ENCODE measurements around the gene MCM5.
"Not testable (repeated sequence)": the region's sequence is repeated elsewhere in the genome, so short reads cannot be mapped to it uniquely, and the experiment has no call there.

Gene MCM5

GRCh38 chr22:35394810-35395563 lies 5.0 kb upstream of the MCM5 start:
- no peaks in the 10 kb centered on the region for H3K9me3 ChIP-seq (ENCODE audit: low read length)
- H3K4me3 ChIP-seq (ENCODE audit: low read depth in 1 of 2, low read length in 2 of 2): no peak overlapping the region
- peaks cover 11% of the 10 kb centered on the region for H3K36me3 ChIP-seq (ENCODE audit: insufficient read depth, low read length)
- no peak overlapping the region for H3K9ac ChIP-seq (ENCODE audit: low read length)
- peaks cover 3% of the 10 kb centered on the region for H3K4me1 ChIP-seq (ENCODE audit: insufficient read depth, low read length)
- H3K27me3 ChIP-seq (ENCODE audit: control insufficient read depth in 1 of 2, insufficient read depth in 2 of 2, low read length in 2 of 2): no peaks in the 10 kb centered on the region
- no peak overlapping the region for H3K27ac ChIP-seq (ENCODE audit: low read depth, low read length)

- not testable (repeated sequence) for H3K4me1 ChIP-seq (ENCODE audit: insufficient read depth, low read length); H3K9ac ChIP-seq (ENCODE audit: low read length); H3K27ac ChIP-seq (ENCODE audit: low read depth, low read length); H3K9me3 ChIP-seq (ENCODE audit: low read length); H3K4me3 ChIP-seq (ENCODE audit: low read depth in 1 of 2, low read length in 2 of 2); H3K27me3 ChIP-seq (ENCODE audit: control insufficient read depth in 1 of 2, insufficient read depth in 2 of 2, low read length in 2 of 2); H3K36me3 ChIP-seq (ENCODE audit: insufficient read depth, low read length)
Measured at GRCh38 chr22:35396622-35397021, 3.3 kb upstream of the MCM5 start.

- Histone ChIP-seq H3K27me3 (ENCODE audit: control insufficient read depth in 1 of 2, insufficient read depth in 2 of 2, low read length in 2 of 2) (no peaks in the 10 kb centered on the region), H3K36me3 (ENCODE audit: insufficient read depth, low read length) (peaks cover 5% of the 10 kb centered on the region), H3K4me1 (ENCODE audit: insufficient read depth, low read length) (peaks cover 3% of the 10 kb centered on the region), H3K9ac (ENCODE audit: low read length) (no peak overlapping the region), H3K27ac (ENCODE audit: low read depth, low read length) (no peak overlapping the region), H3K4me3 (ENCODE audit: low read depth in 1 of 2, low read length in 2 of 2) (no peak overlapping the region), H3K9me3 (ENCODE audit: low read length) (no peaks in the 10 kb centered on the region)
Measured at GRCh38 chr22:35397095-35397904, 2.6 kb upstream of the MCM5 start.

- no peak overlapping the region for H3K4me3 ChIP-seq (ENCODE audit: low read depth in 1 of 2, low read length in 2 of 2)
- H3K36me3 ChIP-seq (ENCODE audit: insufficient read depth, low read length): peaks cover under 1% of the 10 kb centered on the region
- no peak overlapping the region for H3K27ac ChIP-seq (ENCODE audit: low read depth, low read length)
- H3K27me3 ChIP-seq (ENCODE audit: control insufficient read depth in 1 of 2, insufficient read depth in 2 of 2, low read length in 2 of 2): no peaks in the 10 kb centered on the region
- no peaks in the 10 kb centered on the region for H3K9me3 ChIP-seq (ENCODE audit: low read length)
- no peak overlapping the region for H3K9ac ChIP-seq (ENCODE audit: low read length)
- H3K4me1 ChIP-seq (ENCODE audit: insufficient read depth, low read length): peaks cover 3% of the 10 kb centered on the region
Measured at GRCh38 chr22:35398591-35398973, 1.4 kb upstream of the MCM5 start.

GRCh38 chr22:35399114-35399677 lies 744 bp upstream of the MCM5 start:
- H3K27ac ChIP-seq (ENCODE audit: low read depth, low read length): peak overlapping the region; percentile 24
- H3K36me3 ChIP-seq (ENCODE audit: insufficient read depth, low read length): peaks cover 2% of the 10 kb centered on the region
- H3K4me3 ChIP-seq (ENCODE audit: low read depth in 1 of 2, low read length in 2 of 2): peak overlapping the region; percentile 83 to 88
- H3K4me1 ChIP-seq (ENCODE audit: insufficient read depth, low read length): peaks cover 3% of the 10 kb centered on the region
- H3K9ac ChIP-seq (ENCODE audit: low read length): no peak overlapping the region
- no peaks in the 10 kb centered on the region for H3K9me3 ChIP-seq (ENCODE audit: low read length)
- no peaks in the 10 kb centered on the region for H3K27me3 ChIP-seq (ENCODE audit: control insufficient read depth in 1 of 2, insufficient read depth in 2 of 2, low read length in 2 of 2)

- Histone ChIP-seq H3K9me3 (ENCODE audit: low read length) (no peaks in the 10 kb centered on the region), H3K4me1 (ENCODE audit: insufficient read depth, low read length) (peaks cover 3% of the 10 kb centered on the region), H3K27me3 (ENCODE audit: control insufficient read depth in 1 of 2, insufficient read depth in 2 of 2, low read length in 2 of 2) (no peaks in the 10 kb centered on the region), H3K9ac (ENCODE audit: low read length) (no peak overlapping the region), H3K27ac (ENCODE audit: low read depth, low read length) (peak overlapping the region; percentile 48), H3K36me3 (ENCODE audit: insufficient read depth, low read length) (peaks cover 7% of the 10 kb centered on the region), H3K4me3 (ENCODE audit: low read depth in 1 of 2, low read length in 2 of 2) (peak overlapping the region; percentile 83 to 88)
Measured at GRCh38 chr22:35400501-35400790, 506 bp downstream of the MCM5 start.

GRCh38 chr22:35401863-35402262 lies 1.9 kb downstream of the MCM5 start:
- no peak overlapping the region for H3K9ac ChIP-seq (ENCODE audit: low read length)
- H3K4me3 ChIP-seq (ENCODE audit: low read depth in 1 of 2, low read length in 2 of 2): no peak overlapping the region
- peaks cover 3% of the 10 kb centered on the region for H3K4me1 ChIP-seq (ENCODE audit: insufficient read depth, low read length)
- H3K9me3 ChIP-seq (ENCODE audit: low read length): no peaks in the 10 kb centered on the region
- H3K36me3 ChIP-seq (ENCODE audit: insufficient read depth, low read length): peaks cover 18% of the 10 kb centered on the region
- H3K27me3 ChIP-seq (ENCODE audit: control insufficient read depth in 1 of 2, insufficient read depth in 2 of 2, low read length in 2 of 2): no peaks in the 10 kb centered on the region
- no peak overlapping the region for H3K27ac ChIP-seq (ENCODE audit: low read depth, low read length)

- H3K4me3 ChIP-seq (ENCODE audit: low read depth in 1 of 2, low read length in 2 of 2): no peak overlapping the region
- peaks cover 32% of the 10 kb centered on the region for H3K36me3 ChIP-seq (ENCODE audit: insufficient read depth, low read length)
- H3K9me3 ChIP-seq (ENCODE audit: low read length): no peaks in the 10 kb centered on the region
- peaks cover 3% of the 10 kb centered on the region for H3K4me1 ChIP-seq (ENCODE audit: insufficient read depth, low read length)
- no peaks in the 10 kb centered on the region for H3K27me3 ChIP-seq (ENCODE audit: control insufficient read depth in 1 of 2, insufficient read depth in 2 of 2, low read length in 2 of 2)
- no peak overlapping the region for H3K27ac ChIP-seq (ENCODE audit: low read depth, low read length)
- H3K9ac ChIP-seq (ENCODE audit: low read length): no peak overlapping the region
Measured at GRCh38 chr22:35403356-35403755, 3.4 kb downstream of the MCM5 start.

GRCh38 chr22:35404176-35404575 lies 4.2 kb downstream of the MCM5 start:
- H3K9me3 ChIP-seq (ENCODE audit: low read length): no peaks in the 10 kb centered on the region
- H3K4me1 ChIP-seq (ENCODE audit: insufficient read depth, low read length): peaks cover 3% of the 10 kb centered on the region
- H3K9ac ChIP-seq (ENCODE audit: low read length): no peak overlapping the region
- no peak overlapping the region for H3K4me3 ChIP-seq (ENCODE audit: low read depth in 1 of 2, low read length in 2 of 2)
- no peak overlapping the region for H3K27ac ChIP-seq (ENCODE audit: low read depth, low read length)
- H3K27me3 ChIP-seq (ENCODE audit: control insufficient read depth in 1 of 2, insufficient read depth in 2 of 2, low read length in 2 of 2): no peaks in the 10 kb centered on the region
- peaks cover 35% of the 10 kb centered on the region for H3K36me3 ChIP-seq (ENCODE audit: insufficient read depth, low read length)

GRCh38 chr22:35406443-35406842 lies 6.5 kb downstream of the MCM5 start:
- H3K27me3 ChIP-seq (ENCODE audit: control insufficient read depth in 1 of 2, insufficient read depth in 2 of 2, low read length in 2 of 2): no peaks in the 10 kb centered on the region
- no peak overlapping the region for H3K27ac ChIP-seq (ENCODE audit: low read depth, low read length)
- peaks cover 50% of the 10 kb centered on the region for H3K36me3 ChIP-seq (ENCODE audit: insufficient read depth, low read length)
- H3K9me3 ChIP-seq (ENCODE audit: low read length): no peaks in the 10 kb centered on the region
- no peak overlapping the region for H3K4me3 ChIP-seq (ENCODE audit: low read depth in 1 of 2, low read length in 2 of 2)
- H3K4me1 ChIP-seq (ENCODE audit: insufficient read depth, low read length): no peaks in the 10 kb centered on the region
- no peak overlapping the region for H3K9ac ChIP-seq (ENCODE audit: low read length)

GRCh38 chr22:35407362-35407761 lies 7.4 kb downstream of the MCM5 start:
- no peak overlapping the region for H3K9ac ChIP-seq (ENCODE audit: low read length)
- H3K27me3 ChIP-seq (ENCODE audit: control insufficient read depth in 1 of 2, insufficient read depth in 2 of 2, low read length in 2 of 2): no peaks in the 10 kb centered on the region
- H3K9me3 ChIP-seq (ENCODE audit: low read length): no peaks in the 10 kb centered on the region
- peaks cover 58% of the 10 kb centered on the region for H3K36me3 ChIP-seq (ENCODE audit: insufficient read depth, low read length)
- no peak overlapping the region for H3K4me3 ChIP-seq (ENCODE audit: low read depth in 1 of 2, low read length in 2 of 2)
- no peak overlapping the region for H3K27ac ChIP-seq (ENCODE audit: low read depth, low read length)
- H3K4me1 ChIP-seq (ENCODE audit: insufficient read depth, low read length): no peaks in the 10 kb centered on the region

Data from muscle layer of colon (tissue), 2 donors.